ENCODE results near the gene ADGRL3.
"Not testable (repeated sequence)": the region's sequence is repeated elsewhere in the genome, so short reads cannot be mapped to it uniquely, and the experiment has no call there.

Gene ADGRL3

DNA sequence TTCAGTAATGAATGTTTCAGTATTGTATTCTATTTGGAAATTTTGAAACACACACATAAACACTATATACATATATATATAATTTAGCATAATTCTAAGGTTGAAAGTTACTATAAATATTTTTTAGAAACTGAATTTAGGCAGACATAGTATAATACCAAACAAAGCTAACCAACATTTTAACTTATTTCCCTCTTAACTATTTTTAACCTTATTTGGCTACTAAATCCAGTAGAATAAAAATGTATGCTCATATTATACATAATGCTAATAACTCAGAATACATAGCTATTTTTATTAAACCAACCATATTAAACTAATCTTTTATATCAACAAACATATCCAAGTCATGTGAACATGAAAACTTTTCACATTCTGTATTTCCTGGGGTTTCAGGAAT lies 563.6 kb downstream of the ADGRL3 start:
- DNase-seq, result no peak

DNA sequence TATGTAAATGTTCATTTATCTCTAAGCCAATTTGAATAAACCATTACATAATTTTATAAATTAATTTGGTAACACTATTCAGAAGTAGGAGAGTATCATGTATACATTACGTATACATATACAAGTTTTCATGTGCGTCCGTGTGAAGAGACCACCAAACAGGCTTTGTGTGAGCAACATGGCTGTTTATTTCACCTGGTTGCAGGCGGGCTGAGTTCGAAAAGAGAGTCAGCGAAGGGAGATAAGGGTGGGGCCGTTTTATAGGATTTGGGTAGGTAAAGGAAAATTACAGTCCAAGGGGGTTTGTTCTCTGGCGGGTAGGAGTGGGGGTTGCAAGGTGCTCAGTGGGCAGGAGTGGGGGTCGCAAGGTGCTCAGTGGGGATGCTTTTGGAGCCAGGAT lies 564.0 kb downstream of the ADGRL3 start:
- DNase-seq, result not testable (repeated sequence)

DNA sequence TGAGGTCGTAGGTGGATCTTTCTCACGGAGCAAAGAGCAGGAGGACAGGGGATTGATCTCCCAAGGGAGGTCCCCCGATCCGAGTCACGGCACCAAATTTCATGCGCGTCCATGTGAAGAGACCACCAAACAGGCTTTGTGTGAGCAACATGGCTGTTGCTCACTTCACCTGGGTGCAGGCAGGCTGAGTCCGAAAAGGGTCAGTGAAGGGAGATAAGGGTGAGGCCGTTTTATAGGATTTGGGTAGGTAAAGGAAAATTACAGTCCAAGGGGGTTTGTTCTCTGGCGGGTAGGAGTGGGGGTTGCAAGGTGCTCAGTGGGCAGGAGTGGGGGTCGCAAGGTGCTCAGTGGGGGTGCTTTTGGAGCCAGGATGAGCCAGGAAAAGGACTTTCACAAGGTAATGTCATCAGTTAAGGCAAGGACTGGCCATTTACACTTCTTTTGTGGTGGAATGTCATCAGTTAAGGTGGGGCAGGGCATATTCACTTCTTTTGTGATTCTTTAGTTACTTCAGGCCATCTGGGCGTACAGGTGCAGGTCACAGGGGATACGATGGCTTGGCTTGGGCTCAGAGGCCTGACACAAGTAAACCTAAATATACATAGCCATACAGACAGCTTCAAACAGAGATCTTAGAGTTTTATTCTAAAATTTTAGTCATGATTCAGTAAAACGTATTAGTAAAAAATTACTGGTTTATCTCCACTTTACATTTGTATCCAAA lies 569.5 kb downstream of the ADGRL3 start:
- not testable (repeated sequence) for DNase-seq

DNA sequence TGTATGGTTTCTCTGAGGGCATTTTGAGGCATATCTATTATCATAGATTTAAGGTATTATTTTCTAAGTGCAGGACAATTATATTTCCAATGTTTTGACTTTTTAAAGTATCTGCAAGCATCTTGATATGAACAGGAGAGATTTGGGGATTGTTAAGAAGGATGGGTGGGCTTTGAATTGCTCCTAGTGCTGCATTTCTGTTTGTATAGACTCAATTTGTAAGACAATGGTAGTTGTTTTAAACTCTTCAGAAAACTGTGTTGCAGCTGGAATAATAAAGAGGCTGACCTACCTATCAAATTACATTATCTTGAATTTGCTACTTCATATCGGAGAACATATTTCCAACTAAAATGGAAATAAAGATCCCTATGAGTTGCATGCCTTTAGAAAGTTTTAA lies 570.3 kb downstream of the ADGRL3 start:
- DNase-seq, result no peak

DNA sequence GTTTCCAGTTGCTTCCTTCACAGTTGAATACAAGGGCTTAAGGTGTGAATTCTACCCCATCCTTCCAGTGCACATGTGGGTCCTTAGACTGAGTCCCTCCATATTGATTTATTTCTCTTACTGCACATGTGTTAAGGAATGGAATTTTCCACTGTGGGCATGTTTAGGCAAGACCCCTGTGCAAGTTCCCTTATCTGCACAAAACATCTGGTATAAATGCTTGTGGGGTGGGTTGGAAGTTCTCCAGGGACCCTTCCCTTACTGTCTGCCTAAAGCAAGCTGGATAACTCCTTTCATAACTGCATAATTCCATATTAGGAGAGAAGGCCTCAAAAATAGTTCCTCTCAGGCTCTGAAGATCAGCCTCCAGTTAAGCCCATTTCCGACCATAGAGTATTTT lies 570.9 kb downstream of the ADGRL3 start:
- no peak for DNase-seq

DNA sequence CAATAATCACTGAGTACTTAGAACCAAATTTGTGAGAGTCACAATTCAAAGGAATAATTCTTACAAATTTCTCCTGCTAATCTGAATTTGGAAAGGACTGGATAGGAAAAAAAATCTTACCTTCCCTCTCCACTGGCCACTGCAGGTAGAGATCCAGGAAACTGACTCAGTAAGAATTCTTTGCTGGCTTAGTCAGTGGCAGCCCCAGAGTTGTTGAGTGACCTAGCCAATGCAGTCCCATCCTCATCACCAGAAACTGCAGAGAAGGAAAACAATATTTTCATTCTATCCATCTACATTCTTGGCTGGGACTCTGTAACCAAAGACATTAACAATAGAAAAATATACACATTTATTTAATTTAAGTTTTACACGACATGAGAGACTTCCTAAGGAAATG lies 572.0 kb downstream of the ADGRL3 start:
- no peak for DNase-seq

DNA sequence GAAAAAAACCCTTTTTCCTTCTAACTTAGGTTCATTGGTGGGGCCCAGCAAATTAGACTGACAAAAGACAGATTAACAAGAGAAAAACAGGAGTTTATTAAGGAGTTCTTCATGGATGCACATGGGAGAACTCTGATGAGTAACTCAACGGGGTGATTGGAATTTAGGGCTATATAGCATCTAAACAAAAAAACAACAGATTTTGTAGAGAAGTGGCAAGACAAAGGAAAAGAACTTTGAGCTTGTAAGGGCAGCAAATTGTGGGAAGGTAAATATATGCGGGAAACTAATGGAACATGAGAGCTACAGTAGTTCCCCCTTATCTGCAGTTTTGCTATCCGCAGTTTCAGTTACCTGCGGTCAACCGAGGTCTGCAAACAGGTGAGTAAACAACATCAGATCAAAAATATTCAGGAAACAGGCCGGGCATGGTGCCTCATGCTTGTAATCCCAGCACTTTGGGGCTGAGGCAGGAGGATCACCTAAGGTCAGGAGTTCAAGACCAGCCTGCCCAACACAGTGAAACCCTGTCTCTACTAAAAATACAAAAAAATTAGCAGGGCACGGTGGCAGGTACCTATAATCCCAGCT lies 573.6 kb downstream of the ADGRL3 start:
- no peak for DNase-seq

DNA sequence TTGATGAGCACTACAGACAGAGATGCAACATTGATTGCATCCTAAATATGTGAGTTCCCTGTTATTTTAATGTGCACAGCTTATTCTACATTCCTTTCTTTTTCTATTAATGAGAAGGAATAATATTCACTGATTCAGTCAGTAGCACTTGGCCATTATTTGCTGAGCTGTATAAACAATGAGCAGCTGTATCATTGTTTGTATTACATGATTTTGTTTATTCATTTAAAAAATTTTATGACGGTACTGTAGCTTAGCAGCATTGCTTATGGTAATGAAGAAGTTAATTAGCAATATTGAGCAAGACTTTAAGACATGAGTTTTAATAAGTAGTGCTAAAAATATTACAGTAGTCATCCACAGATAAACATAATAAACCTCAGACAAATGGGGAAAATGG lies 582.0 kb downstream of the ADGRL3 start:
- DNase-seq, result no peak

DNA sequence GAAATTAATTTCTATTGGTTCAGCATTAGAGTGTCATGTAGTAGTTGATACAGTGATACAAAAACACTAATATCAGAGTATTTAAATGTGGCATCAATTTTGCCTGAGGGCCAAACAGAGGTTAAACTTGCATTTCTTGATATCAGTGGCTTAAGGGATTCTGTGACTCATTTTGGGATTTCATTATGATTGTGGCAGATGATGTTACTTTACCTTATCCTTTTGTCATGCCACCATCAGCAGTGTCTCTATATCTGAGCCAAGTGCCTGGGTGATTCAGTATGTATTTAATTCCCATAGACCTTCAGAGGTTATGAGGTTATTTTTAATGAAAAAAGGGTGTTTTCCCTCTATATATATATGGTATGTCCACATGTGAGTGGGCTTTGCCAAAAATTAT lies 582.9 kb downstream of the ADGRL3 start:
- DNase-seq, result no peak

DNA sequence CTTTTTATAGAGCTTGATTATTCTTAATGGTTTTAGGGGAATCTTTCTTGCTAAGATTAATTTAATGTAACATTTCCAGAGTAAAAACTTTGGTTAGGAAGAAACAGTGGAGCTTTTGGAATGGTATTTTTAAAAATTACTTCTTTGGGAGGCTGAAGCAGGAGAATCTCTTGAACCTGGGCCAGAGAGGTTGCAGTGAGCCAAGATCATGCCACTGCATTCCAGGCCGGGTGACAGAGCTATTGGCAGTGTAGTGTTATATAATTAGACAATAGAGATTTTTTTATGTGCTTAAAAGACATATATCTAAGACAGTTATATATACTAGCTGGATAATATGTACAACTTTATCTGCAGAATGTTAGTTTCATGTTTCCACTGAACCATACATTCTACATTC lies 585.6 kb downstream of the ADGRL3 start:
- no peak for DNase-seq

DNA sequence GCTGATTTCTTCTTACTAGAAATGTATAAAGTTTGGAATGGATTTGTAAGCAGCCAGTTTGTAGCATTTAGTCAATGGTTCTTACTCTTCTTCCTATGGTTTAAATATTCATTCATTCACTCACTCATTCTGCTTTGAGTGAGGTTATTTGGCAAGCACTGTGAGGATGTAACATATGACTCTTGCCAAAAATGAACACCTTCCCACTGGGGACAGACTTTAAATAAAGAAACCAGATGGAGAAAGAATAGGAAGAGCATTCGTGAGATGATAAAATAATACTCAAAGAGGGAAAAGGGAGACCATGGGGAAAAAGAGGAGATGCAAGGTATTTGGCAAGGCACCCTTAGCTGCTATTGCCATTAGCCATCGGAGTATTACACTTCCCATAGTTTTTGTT lies 586.1 kb downstream of the ADGRL3 start:
- DNase-seq, result no peak

DNA sequence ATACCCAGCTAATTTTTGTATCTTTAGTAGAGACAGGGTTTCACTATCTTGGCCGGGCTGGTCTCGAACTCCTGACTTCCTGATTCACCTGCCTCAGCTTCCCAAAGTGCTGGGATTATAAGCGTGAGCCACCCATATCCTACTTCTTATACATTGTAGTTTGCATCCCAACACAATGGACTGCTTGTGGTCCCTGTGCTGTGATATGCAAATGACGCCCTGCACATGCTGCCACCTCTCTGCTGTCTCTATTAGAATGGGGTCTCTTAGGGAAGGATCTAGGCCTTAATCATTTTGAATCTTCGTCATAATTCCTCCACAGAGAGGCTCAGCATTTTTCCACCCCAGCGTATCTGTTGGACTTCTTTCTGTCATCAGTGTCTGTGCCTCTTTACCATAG lies 595.9 kb downstream of the ADGRL3 start:
- no peak for DNase-seq

DNA sequence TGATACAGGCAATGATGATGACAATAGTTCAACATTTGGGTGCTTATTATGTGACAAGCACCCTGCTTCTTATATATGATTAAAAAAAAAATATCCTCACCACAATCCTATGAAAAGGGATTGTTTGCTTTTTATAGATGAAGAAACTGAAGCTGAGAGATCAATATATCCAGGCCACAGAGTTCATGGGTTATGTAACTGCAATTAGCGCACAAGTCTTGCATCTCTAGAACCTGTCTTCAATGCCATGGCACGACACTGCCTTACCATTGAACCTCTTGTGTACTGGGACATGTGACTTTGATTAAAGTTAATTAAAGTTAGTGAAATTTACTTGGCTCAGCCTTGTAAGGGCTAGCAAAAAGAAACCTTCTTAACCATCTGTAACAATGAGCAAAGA lies 599.7 kb downstream of the ADGRL3 start:
- no peak for DNase-seq

DNA sequence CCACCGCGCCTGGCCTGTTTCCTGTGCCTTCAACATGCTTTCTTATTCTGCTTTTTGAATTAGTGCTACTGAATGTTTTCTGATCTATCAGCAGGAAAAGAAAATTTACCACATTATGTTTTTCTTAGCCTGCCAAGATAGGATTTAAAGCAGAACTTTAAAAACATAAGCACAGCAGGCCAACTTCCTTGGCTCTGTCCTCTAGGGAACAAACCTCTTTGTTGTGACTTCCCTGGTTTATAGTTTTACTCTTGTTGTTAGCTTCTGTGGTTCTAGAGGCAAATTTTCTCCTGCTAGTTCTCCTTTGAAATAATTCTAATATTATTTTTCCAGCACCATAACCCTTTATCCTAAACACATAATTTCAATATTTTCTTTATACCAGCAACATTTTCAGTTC lies 605.1 kb downstream of the ADGRL3 start:
- no peak for DNase-seq

DNA sequence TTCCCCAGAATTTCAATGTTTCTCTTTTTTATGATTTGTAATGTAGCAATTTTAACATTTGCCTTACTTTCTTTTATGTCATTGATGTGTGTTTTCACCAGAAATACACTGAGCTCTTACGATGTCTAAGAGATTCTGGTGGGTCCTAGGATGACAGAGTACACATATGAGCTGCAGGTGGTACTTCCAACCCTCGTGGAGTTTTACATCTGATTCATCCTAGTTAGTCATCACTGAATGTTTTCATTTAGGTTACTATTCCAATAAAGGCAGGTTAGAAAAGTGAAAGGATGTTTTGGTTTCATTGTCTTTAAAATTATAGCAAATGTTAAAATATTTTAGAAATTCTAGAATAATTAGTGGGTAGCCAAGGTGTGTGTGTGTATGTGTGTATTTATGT lies 605.9 kb downstream of the ADGRL3 start:
- DNase-seq, result no peak

DNA sequence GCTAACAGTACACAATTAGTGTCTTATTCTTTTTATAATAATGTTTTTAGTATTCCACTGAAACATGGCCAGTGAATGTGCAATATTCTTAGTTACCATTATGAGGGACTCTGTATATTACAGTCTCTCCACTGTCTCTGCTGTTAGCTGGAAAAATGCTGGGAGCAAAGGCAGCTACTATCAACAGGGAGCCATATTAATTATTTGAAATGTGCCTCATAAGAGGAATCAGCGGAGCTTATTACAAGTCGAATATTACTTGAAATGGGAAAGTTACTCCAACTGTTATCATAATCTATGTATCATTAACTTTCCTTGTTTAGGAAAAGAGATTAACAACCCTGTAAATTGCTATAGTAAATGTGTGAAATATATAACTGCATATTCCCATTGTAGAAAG lies 612.0 kb downstream of the ADGRL3 start:
- DNase-seq, result no peak

DNA sequence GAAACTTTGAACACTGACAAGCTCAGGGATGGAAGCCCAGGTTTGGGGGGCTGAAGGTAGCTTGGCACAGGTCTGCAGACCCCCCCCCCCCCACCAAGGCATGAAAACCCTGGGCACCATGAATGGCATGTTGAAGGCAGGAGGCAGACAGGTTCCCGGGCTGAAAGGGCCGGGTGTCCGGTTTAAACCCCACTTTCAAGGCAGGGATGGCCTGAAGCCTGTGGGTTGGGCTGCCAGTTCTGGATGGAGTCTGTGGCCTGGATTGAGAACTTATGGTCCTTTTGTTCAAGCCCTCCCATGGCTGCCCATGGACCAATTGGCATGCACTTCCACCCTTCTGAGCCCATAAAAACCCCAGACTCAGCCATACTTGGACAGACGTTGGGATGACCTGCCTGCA lies 616.9 kb downstream of the ADGRL3 start:
- DNase-seq, result no peak

DNA sequence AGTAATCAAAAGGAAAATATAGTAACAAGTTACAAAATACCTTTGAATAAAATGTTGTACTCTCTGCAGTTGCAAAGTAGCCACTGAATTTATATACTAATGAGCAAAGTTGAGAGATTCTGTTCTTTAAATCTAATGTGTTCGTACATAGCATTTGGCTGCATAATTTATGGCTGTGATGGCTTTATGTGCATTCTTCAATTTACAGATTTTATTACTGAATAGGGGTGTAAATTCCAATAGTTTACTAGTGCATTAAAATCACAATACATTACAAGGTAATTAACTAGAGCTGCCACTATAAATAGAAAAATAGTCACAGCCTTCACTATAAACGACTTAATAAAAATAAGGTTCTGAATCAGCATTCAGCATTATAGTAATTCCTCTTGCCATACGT lies 620.0 kb downstream of the ADGRL3 start:
- DNase-seq, result no peak

DNA sequence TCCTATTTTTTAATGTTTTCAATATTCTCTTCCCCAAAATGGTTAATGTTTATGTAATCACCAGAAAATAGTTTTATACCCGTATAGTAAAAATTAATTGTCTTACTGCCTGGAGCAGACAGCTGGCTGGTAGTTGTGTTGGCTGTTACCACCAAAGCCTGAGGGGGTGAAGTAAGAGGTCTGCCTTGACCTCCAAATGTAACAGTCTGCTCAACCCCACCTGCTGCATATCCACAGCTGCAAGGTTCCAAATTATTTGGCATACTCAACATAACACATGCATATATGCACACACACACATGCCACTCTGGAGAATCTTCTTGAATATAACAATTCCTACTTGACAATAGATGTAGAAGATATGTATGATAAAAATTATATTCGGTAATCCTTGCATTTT lies 624.3 kb downstream of the ADGRL3 start:
- no peak for DNase-seq

DNA sequence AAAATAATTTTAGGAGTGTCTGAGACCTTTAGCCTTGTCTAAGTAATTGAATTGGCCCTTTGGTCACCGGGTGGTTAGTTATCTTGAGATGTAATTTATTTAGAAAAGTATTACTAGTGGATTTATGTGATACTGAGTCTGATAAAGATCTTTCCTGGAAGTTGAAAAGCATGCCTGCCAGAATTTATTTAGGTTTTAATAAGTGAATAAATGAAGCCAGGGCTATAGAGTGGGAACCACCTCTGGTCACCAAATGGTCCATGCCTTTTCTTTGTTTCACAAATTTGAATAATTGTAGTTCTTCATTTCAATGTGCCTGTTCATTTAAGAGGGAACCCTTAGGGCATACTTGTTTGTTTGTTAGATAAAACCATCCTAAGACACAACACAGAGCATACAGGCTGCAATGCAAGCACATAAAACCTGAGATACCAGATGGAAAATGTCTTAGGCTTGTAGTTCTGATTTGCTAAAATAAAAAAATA lies 627.8 kb downstream of the ADGRL3 start:
- DNase-seq, result no peak

DNA sequence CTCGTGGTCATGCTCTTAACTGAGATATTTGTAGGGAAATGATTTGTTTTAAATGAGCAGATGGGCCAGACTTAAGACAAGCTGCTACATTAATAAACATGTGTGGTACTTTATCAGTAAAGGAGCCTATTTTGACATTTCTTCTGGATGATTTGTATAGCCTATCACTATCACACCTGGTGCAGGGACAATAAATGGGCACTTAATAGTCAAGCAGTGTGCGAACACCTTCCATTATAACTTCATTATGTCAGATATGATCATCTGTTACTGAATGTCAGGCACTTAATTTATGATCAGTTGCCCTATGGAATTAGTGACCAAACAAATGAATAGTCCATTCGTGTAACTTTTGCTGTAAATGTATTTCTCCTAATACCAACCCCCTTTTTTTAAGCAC lies 628.8 kb downstream of the ADGRL3 start:
- no peak for DNase-seq

DNA sequence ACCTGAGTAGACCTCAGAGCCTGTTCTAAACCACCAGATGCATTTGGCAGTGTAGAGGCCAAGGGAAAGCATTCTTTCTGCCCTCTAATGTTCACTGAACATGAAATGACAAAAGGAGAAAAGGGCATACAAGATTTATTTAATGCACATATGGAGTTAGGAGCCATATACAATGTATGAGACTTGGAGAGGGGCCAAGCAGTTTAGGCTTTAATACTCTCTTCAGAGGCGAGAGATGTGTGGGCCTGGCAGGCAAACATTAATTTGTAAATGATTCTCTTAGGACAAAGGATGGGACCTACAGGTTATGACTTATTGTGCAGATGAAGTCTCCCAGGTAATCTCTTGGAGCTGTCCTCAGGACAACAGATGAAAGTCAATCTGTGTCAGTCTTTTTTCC lies 631.9 kb downstream of the ADGRL3 start:
- DNase-seq, result no peak

DNA sequence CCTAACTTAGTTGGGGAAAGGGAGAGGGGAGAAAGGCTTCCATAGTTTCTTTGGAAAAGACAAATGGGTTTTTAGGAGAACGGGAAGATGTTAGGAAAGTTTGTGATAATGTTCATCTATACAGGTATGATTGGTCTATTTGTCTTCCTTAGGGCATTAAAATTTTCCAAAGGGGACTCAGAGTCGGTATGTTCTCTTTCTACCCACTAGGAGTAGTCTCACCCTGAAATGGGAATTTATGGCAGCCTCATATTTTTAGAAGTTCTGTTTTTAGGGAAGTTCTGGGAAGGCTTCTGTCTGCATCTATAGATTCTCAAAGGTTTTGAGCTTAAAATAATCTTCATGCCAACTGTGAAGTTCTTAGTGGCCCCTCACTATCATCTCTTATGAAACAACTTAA lies 637.3 kb downstream of the ADGRL3 start:
- DNase-seq, result no peak

DNA sequence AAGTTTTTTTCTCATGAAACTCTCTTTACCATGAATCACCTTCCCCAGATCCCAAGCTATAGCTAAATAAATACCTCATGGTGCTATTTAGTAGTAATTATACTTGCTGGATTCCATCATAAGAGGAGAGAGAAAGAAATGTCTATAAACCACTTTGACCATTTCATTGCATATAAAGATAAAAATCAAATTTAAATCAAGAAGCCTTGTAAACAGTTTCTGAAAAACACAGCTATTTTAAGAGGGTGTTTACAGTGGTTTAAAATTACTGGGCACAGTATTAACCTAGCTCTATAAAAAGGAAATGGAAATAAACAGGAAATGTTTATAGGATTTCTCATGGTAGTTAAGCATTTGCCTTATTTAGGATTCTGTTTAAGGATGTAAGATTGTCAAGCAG lies 637.9 kb downstream of the ADGRL3 start:
- DNase-seq, result no peak

DNA sequence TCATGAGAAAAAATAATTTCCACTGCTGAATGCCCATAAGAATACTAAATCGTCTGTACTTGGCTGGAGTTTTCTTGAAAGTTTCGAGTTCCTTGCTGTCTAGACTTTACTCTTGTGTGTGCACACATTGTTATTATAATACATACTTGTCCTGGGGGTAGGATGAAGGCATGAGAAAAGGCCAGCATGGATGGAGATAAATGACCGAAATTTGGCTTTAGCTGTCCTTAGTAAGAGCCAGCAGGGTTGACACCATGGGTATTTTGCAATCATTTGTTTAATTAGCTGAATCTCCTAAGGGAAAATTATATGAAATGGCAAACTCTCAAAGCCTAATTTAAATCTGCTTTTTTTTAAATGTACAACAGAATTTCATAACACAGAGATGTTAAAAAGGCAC lies 641.6 kb downstream of the ADGRL3 start:
- no peak for DNase-seq

Measured in effector CD8-positive, alpha-beta T cell (primary cell).